ENCODE data around the gene MBD2.

- TF ChIP-seq CTCF (IDR thresholded peaks at IDR 0.05; ENCODE audit: low read depth, low read length) (no peak), POLR2A (IDR thresholded peaks at IDR 0.05; ENCODE audit: extremely low read depth, insufficient read length) (no peak), MYC (IDR thresholded peaks at IDR 0.05; ENCODE audit: low read depth, low read length) (no peak), MAX (IDR thresholded peaks at IDR 0.05; ENCODE audit: low read depth, low read length) (no peak)
These were observed 37.1 kb downstream of the MBD2 start for GRCh38 chr18:54187372-54187771.

Data from NB4 (cell line).